ENCODE measurements around the gene SUV39H2. TPM values are rescaled to one million over a fixed set of nuclear protein-coding genes. Genes with fewer than 3 reads are reported as not detected.

Gene SUV39H2
- total RNA-seq, 1 donor from 2014 or later = 39.7 TPM

- peaks cover 22% of the 10 kb centered on the region for H3K4me1 Mint-ChIP-seq (ENCODE audit: unreplicated experiment)
- H3K4me3 Mint-ChIP-seq = peak within 1 kb of the TSS; percentile 97
- DNase-seq (ENCODE audit: extremely low spot score, unreplicated experiment) = peak; percentile 100
- H3K36me3 Mint-ChIP-seq = peaks cover 7% of the 10 kb centered on the region
- no peaks in the 10 kb centered on the region for H3K27me3 Mint-ChIP-seq
- H3K27ac Mint-ChIP-seq = peak within 1 kb of the TSS; percentile 98
- TF ChIP-seq CTCF (conservative IDR thresholded peaks at IDR 0.05) = peak; percentile 22
- no peaks in the 10 kb centered on the region for H3K9me3 Mint-ChIP-seq
Measured at GRCh38 chr10:14837757-14838581, 40.7 kb upstream of the SUV39H2 start, which contains the start of the genes CDNF, HSPA14 and MSANTD7. TSS of gene CDNF (minus strand) at chr10:14838037. CDS start at chr10:14837946, 91 bp downstream. TSS of gene HSPA14 (plus strand) at chr10:14838306. CDS start at chr10:14838403, 97 bp downstream. TSS of gene MSANTD7 (plus strand) at chr10:14838306. CDS start at chr10:14842285, 3,979 bp downstream.

GRCh38 chr10:14838582-14839304 lies 39.9 kb upstream of the SUV39H2 start:
- Mint-ChIP-seq H3K27ac (peak overlapping the region; percentile 98), H3K36me3 (peaks cover 4% of the 10 kb centered on the region), H3K4me3 (peak overlapping the region; percentile 97), H3K4me1 (ENCODE audit: unreplicated experiment) (peaks cover 22% of the 10 kb centered on the region), H3K27me3 (no peaks in the 10 kb centered on the region), H3K9me3 (no peaks in the 10 kb centered on the region)
- TF ChIP-seq CTCF (conservative IDR thresholded peaks at IDR 0.05) = no peak
- peak; percentile 71 for DNase-seq (ENCODE audit: extremely low spot score, unreplicated experiment)

- Mint-ChIP-seq H3K9me3 (no peaks in the 10 kb centered on the region), H3K4me1 (ENCODE audit: unreplicated experiment) (peaks cover 22% of the 10 kb centered on the region), H3K36me3 (peaks cover 7% of the 10 kb centered on the region), H3K27me3 (no peaks in the 10 kb centered on the region), H3K4me3 (peak overlapping the region; percentile 97), H3K27ac (peak overlapping the region; percentile 98)
- DNase-seq (ENCODE audit: extremely low spot score, unreplicated experiment) = no peak
- no peak for TF ChIP-seq CTCF (conservative IDR thresholded peaks at IDR 0.05)
Measured at GRCh38 chr10:14839305-14839695, 39.4 kb upstream of the SUV39H2 start.

GRCh38 chr10:14840178-14840577 lies 38.5 kb upstream of the SUV39H2 start:
- Mint-ChIP-seq H3K27me3 (no peaks in the 10 kb centered on the region), H3K27ac (peak overlapping the region; percentile 33), H3K36me3 (peaks cover 14% of the 10 kb centered on the region), H3K4me1 (ENCODE audit: unreplicated experiment) (peaks cover 14% of the 10 kb centered on the region), H3K9me3 (no peaks in the 10 kb centered on the region), H3K4me3 (peak overlapping the region; percentile 72)
- no peak for TF ChIP-seq CTCF (conservative IDR thresholded peaks at IDR 0.05)
- no peak for DNase-seq (ENCODE audit: extremely low spot score, unreplicated experiment)

- H3K4me3 Mint-ChIP-seq = no peak overlapping the region
- H3K36me3 Mint-ChIP-seq = peaks cover 21% of the 10 kb centered on the region
- no peak overlapping the region for H3K27ac Mint-ChIP-seq
- H3K9me3 Mint-ChIP-seq = no peaks in the 10 kb centered on the region
- H3K27me3 Mint-ChIP-seq = no peaks in the 10 kb centered on the region
- no peak for DNase-seq (ENCODE audit: extremely low spot score, unreplicated experiment)
- peaks cover 5% of the 10 kb centered on the region for H3K4me1 Mint-ChIP-seq (ENCODE audit: unreplicated experiment)
- TF ChIP-seq CTCF (conservative IDR thresholded peaks at IDR 0.05) = no peak
Measured at GRCh38 chr10:14843327-14843988, 35.2 kb upstream of the SUV39H2 start.
